Body of pancreas (tissue), 4 donors: ENCODE measurements around the gene ZNF837. TPM values are rescaled to one million over a fixed set of nuclear protein-coding genes. Genes with fewer than 3 reads are reported as not detected.
A peak's percentile ranks its signal among the peaks of the same experiment; 100 is the strongest.

Experiments
- ATAC-seq: fragments of 150-250 bp; one replicate; pipeline ENCODE4 v1.9.1; 2016
- DNase-seq, 4 donors: peaks; one replicate each; pipeline ENCODE4 v3.0.0-alpha.2; 2019
- H3K27ac ChIP-seq, 4 donors: fragments of 200-600 bp; sonication (generic); 1 replicate in 3 of 4; 2 replicates in 1 of 4; pipeline versions ENCODE4 v1.5.1 to v1.6.1; 2016 to 2019; ENCODE audit warnings: mild to moderate bottlenecking in 1 of 4, mixed read lengths in 1 of 4, moderate library complexity in 1 of 4
- H3K27me3 ChIP-seq, 2 donors: fragments of 200-600 bp; sonication (generic); one replicate each; pipeline ENCODE4 v1.6.0; 2016; ENCODE audit warnings: mild to moderate bottlenecking in 1 of 2
- H3K36me3 ChIP-seq, 2 donors: fragments of 200-600 bp; sonication (generic); replicated peaks in 1 of 2; 2 replicates each; pipeline ENCODE4 v1.5.1; 2016; ENCODE audit warnings: low read depth in 2 of 2; ENCODE audit not compliant: insufficient read depth in 1 of 2
- H3K4me1 ChIP-seq: fragments of 200-600 bp; sonication (generic); one replicate; pipeline ENCODE4 v1.6.0; 2016
- H3K4me3 ChIP-seq, 2 donors: fragments of 200-600 bp; sonication (generic); 1 replicate in 1 of 2; 2 replicates in 1 of 2; pipeline ENCODE4 v1.5.1; 2016 to 2019
- H3K9me3 ChIP-seq, 3 donors: fragments of 200-600 bp; sonication (generic); 1 replicate in 2 of 3; 2 replicates in 1 of 3; pipeline ENCODE4 v1.5.1; 2016
- POLR2A ChIP-seq, 3 donors: fragments of 450-650 bp; IDR thresholded peaks; one replicate each; pipeline ENCODE4 v1.6.1; 2016; ENCODE audit warnings: antibody characterized with exemption in 3 of 3, mild to moderate bottlenecking in 2 of 3
- WGBS, 2 donors: methylation state at CpG; one replicate each; pipeline ENCODE4 v1.1.5; 2017; 5-methylcytosine and 5-hydroxymethylcytosine counted together
- intact Hi-C: fragments of 100-400 bp; cut with DNase I; formaldehyde crosslinking; loops from one replicate; pipeline ENCODE4 v1.15.1; 2023
- total RNA-seq, 2 donors: library from RNA; depleted of rRNA; stranded (reverse); fragments of >200 nt; gene quantifications; one replicate each; pipeline ENCODE4 v1.1.0, GENCODE V29; 2016
- TF ChIP-seq, protein P1 (sequence below), 7 experiments: fragments of 450-650 bp in 4 of 7; fragments of 200-600 bp in 3 of 7; sonication (generic) in 3 of 7; IDR thresholded peaks; one replicate each; pipeline ENCODE4 v1.5.1; 2016 to 2019; ENCODE audit warnings: antibody characterized with exemption in 7 of 7

The ZNF837 gene
- total RNA-seq, 2 donors from 2014 or later, result 7.3 to 15.2 TPM

DNA sequence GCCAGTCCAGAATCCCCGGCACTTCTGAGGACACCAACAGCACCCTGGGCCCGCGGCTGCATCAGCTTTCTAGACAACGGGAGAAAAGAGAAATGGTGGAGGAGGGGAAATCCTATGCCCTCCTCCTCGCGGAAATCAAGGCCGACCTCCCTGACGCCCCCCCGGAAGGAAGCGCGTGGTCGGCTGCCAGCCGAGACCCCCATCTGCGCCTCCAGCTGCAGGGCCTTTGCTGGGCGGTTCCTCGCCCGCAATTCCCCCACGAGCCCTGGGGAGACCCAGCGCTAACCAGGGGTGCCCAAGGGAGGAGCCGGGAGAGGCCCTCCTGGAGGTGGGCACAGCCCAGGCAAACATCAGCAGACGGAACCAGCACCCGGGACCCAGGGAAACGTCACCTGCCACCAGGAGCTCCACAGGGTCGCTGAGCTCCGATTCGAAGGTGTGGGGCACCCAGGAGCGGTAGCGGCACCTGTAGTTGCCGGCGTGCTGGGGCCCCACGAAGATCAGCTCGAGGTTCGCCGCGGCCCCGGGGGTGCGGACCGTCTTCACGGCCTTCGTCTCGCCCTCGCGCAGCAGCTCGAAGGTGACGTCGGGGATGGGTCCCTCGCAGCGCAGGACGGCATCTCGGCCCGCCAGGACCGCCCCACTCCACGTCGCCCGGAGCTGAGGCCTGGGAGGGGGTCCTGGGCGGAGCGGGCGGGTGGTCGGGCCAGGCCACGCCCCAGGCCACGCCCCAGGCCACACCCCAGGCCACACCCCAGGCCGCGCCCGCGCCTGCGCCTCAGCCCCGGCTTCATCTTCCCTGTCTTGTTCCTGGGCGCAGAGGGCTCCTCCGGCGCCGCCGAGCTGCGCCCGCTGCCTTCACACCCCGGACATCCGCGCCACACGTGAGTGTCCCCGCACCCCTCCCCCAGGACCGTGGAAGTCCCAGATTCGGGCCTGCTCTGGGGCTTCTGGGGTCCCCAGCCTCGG, 33.6 kb downstream of the ZNF837 start:
- intact Hi-C loops, result no loop called here
- DNase-seq (peak; percentile 37 to 56 (median 42)), ATAC-seq (peak; percentile 79)
- WGBS, 2 donors, result 3 to 13% methylated on average over 20 to 76 of the region's 82 CpGs
- no peaks in the 10 kb centered on the region for H3K36me3 ChIP-seq
- peaks cover 18% of the 10 kb centered on the region for H3K4me1 ChIP-seq
- peaks cover 0 to 5% of the 10 kb centered on the region in 2 donors for H3K27me3 ChIP-seq
- H3K4me3 ChIP-seq, result peak overlapping the region; percentile 11 to 22
- TF ChIP-seq POLR2A (IDR thresholded peaks at IDR 0.05), result peak in 2 of 3 donors; percentile 37 to 42
- TF ChIP-seq, protein P1, sequence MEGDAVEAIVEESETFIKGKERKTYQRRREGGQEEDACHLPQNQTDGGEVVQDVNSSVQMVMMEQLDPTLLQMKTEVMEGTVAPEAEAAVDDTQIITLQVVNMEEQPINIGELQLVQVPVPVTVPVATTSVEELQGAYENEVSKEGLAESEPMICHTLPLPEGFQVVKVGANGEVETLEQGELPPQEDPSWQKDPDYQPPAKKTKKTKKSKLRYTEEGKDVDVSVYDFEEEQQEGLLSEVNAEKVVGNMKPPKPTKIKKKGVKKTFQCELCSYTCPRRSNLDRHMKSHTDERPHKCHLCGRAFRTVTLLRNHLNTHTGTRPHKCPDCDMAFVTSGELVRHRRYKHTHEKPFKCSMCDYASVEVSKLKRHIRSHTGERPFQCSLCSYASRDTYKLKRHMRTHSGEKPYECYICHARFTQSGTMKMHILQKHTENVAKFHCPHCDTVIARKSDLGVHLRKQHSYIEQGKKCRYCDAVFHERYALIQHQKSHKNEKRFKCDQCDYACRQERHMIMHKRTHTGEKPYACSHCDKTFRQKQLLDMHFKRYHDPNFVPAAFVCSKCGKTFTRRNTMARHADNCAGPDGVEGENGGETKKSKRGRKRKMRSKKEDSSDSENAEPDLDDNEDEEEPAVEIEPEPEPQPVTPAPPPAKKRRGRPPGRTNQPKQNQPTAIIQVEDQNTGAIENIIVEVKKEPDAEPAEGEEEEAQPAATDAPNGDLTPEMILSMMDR (IDR thresholded peaks at IDR 0.05), result no peak
- H3K9me3 ChIP-seq, result no peaks in the 10 kb centered on the region
- H3K27ac ChIP-seq, result peak overlapping the region in 2 of 4 donors; percentile 53 to 56

DNA sequence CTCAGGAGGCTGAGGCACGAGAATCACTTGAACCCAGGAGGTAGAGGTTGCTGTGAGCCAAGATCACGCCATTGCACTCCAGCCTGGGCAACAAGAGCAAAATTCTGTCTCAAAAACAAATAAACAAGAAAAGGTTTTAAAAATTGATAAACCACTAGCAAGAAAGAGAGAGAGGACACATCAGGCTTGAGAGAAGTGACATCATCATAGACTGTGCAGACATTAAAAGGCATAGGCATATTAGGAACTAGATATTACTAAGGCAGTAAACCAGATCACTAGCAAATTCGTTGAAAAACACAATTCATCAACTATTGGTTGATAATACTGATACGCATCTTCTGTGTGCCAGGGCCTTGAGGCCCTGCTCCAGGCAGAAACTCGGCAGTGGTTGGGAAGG, 35.3 kb downstream of the ZNF837 start:
- peaks cover 0 to 5% of the 10 kb centered on the region in 2 donors for H3K27me3 ChIP-seq
- DNase-seq (no peak), ATAC-seq (no peak)
- intact Hi-C loops, result no loop called here
- no peaks in the 10 kb centered on the region for H3K36me3 ChIP-seq
- peaks cover 15% of the 10 kb centered on the region for H3K4me1 ChIP-seq
- H3K4me3 ChIP-seq, result no peak overlapping the region
- H3K9me3 ChIP-seq, result no peaks in the 10 kb centered on the region
- H3K27ac ChIP-seq, result no peak overlapping the region
- WGBS, 2 donors, result 53 to 55% methylated on average over 5 of the region's 5 CpGs
- TF ChIP-seq POLR2A (IDR thresholded peaks at IDR 0.05), result no peak

DNA sequence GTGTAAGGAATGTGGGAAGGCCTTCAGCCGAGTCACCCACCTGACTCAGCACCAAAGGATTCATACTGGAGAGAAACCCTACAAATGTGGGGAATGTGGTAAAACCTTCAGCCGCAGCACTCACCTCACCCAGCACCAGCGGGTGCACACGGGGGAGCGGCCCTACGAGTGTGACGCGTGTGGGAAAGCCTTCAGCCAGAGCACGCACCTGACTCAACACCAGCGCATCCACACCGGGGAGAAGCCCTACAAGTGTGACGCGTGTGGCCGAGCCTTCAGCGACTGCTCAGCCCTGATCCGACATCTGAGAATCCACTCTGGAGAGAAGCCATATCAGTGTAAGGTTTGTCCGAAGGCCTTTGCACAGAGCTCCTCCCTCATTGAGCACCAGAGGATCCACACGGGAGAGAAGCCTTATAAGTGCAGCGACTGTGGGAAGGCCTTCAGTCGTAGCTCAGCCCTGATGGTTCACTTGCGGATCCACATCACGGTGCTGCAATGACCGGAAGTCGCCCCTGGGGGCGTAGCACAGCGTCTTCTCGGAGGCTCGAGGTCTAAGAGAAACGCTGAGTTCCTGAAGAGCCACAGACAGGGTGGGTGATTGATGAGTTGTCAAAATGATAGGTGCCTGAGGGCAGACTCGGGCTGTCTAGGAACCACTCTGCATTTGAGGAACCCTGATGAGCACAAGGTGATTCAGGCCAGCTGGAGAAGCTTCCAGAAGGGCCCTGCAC, 41.8 kb downstream of the ZNF837 start:
- Histone ChIP-seq H3K4me1 (no peaks in the 10 kb centered on the region), H3K36me3 (peaks cover 0 to 2% of the 10 kb centered on the region in 2 donors), H3K27ac (no peak overlapping the region), H3K4me3 (no peak overlapping the region), H3K9me3 (no peaks in the 10 kb centered on the region), H3K27me3 (no peaks in the 10 kb centered on the region)
- no peak for DNase-seq
- no peak for ATAC-seq
- TF ChIP-seq POLR2A (IDR thresholded peaks at IDR 0.05), result no peak
- TF ChIP-seq, protein P1 (IDR thresholded peaks at IDR 0.05), result no peak
- WGBS, 2 donors, result 77 to 79% methylated on average over 4 to 29 of the region's 30 CpGs
- intact Hi-C loops, result no loop called here

DNA sequence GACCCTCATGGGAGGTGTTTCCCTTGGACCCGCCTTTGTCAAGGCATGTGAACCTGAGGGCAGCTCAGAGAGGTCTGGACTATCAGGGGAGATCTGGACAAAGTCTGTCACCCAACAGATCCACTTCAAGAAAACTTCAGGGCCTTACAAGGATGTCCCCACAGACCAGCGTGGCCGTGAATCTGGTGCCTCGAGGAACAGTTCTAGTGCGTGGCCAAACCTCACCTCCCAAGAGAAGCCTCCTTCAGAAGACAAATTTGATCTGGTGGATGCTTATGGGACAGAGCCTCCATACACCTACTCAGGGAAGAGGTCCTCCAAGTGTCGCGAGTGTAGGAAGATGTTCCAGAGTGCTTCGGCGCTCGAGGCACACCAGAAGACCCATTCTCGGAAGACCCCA, 42.5 kb downstream of the ZNF837 start:
- Histone ChIP-seq H3K36me3 (peaks cover 0 to 2% of the 10 kb centered on the region in 2 donors), H3K27ac (no peak overlapping the region), H3K9me3 (no peaks in the 10 kb centered on the region), H3K4me1 (no peaks in the 10 kb centered on the region), H3K27me3 (no peaks in the 10 kb centered on the region), H3K4me3 (no peak overlapping the region)
- intact Hi-C loops, result no loop called here
- WGBS, 2 donors, result 92 to 96% methylated on average over 10 to 11 of the region's 11 CpGs
- ATAC-seq, result no peak
- TF ChIP-seq, protein P1 (IDR thresholded peaks at IDR 0.05), result no peak
- no peak for TF ChIP-seq POLR2A (IDR thresholded peaks at IDR 0.05)
- no peak for DNase-seq

DNA sequence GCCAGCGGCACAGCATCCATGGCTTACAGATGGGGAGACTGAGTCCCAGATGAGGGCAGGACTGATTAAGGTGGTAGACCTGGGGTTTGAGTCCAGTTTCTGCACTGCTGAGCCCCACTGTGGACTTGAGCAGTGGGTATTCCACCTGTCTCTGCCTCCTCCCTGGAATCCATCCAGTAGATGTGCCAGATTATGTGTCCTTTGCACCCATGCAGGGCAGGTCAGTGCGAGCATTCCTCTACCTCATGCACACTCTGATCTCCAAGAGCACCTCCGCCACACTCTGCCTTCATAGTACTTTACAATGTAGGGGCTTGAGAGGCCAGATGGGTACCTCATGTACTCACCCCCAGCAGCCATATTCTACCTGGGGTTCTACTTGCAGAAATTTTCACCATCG, 44.0 kb downstream of the ZNF837 start:
- H3K4me1 ChIP-seq, result no peaks in the 10 kb centered on the region
- no peaks in the 10 kb centered on the region for H3K9me3 ChIP-seq
- peaks cover 0 to 2% of the 10 kb centered on the region in 2 donors for H3K36me3 ChIP-seq
- H3K27ac ChIP-seq, result no peak overlapping the region
- intact Hi-C loops, result no loop called here
- ATAC-seq (no peak), DNase-seq (no peak)
- H3K27me3 ChIP-seq, result no peaks in the 10 kb centered on the region
- TF ChIP-seq, protein P1 (IDR thresholded peaks at IDR 0.05), result no peak
- TF ChIP-seq POLR2A (IDR thresholded peaks at IDR 0.05), result no peak
- 90 to 98% methylated on average over 4 of the region's 4 CpGs for WGBS, 2 donors
- no peak overlapping the region for H3K4me3 ChIP-seq
